Mucosa of rectum (tissue), 2 donors: Measurements from ENCODE around the gene ABHD17A.

ENCODE experiments used
- H3K27ac ChIP-seq, 2 donors: one replicate each; pipeline ENCODE4 v1.7.0; 2013; ENCODE audit warnings: inconsistent platforms in 2 of 2, low read depth in 2 of 2, low read length in 2 of 2
- H3K27me3 ChIP-seq, 2 donors: one replicate each; pipeline ENCODE4 v1.7.0; 2013; ENCODE audit warnings: low read length in 2 of 2; ENCODE audit not compliant: control insufficient read depth in 2 of 2, insufficient read depth in 2 of 2
- H3K36me3 ChIP-seq, 2 donors: one replicate each; pipeline ENCODE4 v1.7.0; 2013; ENCODE audit warnings: low read length in 2 of 2; ENCODE audit not compliant: control insufficient read depth in 2 of 2, insufficient read depth in 2 of 2
- H3K4me1 ChIP-seq, 2 donors: one replicate each; pipeline ENCODE4 v1.7.0; 2013; ENCODE audit warnings: low read length in 2 of 2, mild to moderate bottlenecking in 1 of 2; ENCODE audit not compliant: control insufficient read depth in 2 of 2, insufficient read depth in 2 of 2
- H3K4me3 ChIP-seq, 2 donors: one replicate each; pipeline ENCODE4 v1.7.0; 2013; ENCODE audit warnings: low read length in 2 of 2
- H3K9ac ChIP-seq, 2 donors: one replicate each; pipeline ENCODE4 v1.7.0; 2013; ENCODE audit warnings: low read length in 2 of 2, low read depth in 1 of 2, mild to moderate bottlenecking in 1 of 2
- H3K9me3 ChIP-seq, 2 donors: one replicate each; pipeline ENCODE4 v1.7.0; 2013; ENCODE audit warnings: low read length in 2 of 2; ENCODE audit not compliant: control insufficient read depth in 2 of 2
- donor health status: healthy.
- donor health status: Normal muscosa, but diverticular disease.

The ABHD17A gene

DNA sequence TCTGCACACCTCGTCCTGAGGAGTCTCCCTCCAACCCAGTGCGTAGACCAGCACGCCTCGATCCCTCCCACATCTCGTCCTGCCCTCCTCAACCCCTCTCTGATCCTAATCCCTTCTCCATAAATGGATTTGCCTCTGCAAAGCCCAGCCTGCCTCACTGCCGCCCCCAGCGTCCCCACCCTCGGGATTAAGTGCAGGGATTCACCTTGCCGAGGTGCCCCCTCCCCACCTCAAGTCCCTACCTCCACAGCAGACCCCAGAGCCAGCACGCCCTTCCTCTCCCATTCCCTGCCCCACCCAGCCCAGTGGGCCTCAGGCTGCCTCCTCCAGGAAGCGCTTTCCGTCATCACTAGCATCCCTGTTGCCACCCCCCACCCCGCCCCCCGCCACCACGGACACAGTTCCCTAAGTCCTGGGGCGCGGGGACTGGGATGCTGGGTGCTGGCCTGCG lies 25.9 kb downstream of the ABHD17A start:
- H3K4me3 ChIP-seq = peak overlapping the region; percentile 9 to 31
- H3K27ac ChIP-seq = peak overlapping the region; percentile 98 to 99
- H3K9me3 ChIP-seq = no peaks in the 10 kb centered on the region
- H3K27me3 ChIP-seq = no peaks in the 10 kb centered on the region
- no peaks in the 10 kb centered on the region for H3K36me3 ChIP-seq
- H3K9ac ChIP-seq = peak overlapping the region; percentile 44 to 61
- H3K4me1 ChIP-seq = peaks cover 66 to 74% of the 10 kb centered on the region in 2 donors

DNA sequence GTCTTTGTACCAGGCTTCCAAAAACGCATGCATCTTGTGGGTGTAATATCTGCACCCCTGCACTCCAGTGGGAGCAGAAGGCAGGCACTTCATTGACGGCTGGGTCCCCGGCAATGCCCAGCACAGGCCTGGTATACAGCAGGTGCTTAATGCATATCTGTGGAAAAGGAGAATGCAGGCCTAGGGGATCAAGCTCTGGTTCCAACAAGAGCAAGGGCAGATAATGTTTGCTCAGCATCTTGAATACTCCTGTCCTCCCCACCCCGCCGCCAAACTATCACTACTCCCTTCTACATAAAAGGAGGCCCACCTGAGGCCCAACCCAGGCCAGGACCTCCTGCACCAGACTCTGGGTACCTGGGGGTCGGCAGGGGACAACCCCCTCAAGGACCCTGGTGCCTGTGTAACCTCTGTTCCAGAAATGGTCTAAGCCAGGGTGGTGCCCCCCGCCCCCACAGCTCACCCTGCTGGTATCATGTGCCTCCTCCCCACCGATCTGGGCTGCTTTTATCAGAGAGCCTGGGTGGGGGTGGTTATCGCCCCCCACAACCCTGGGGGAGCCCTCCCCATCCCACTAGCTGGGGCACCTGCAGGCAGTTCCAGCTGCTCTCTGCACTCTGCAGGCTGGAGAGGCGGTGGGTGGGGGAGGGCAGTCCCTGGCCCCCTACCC lies 26.7 kb downstream of the ABHD17A start:
- H3K9ac ChIP-seq = peak overlapping the region; percentile 74 to 77
- H3K36me3 ChIP-seq = no peaks in the 10 kb centered on the region
- H3K27ac ChIP-seq = peak overlapping the region; percentile 98 to 99
- H3K4me3 ChIP-seq = peak overlapping the region; percentile 46 to 60
- no peaks in the 10 kb centered on the region for H3K9me3 ChIP-seq
- H3K4me1 ChIP-seq = peaks cover 73 to 83% of the 10 kb centered on the region in 2 donors
- no peaks in the 10 kb centered on the region for H3K27me3 ChIP-seq

DNA sequence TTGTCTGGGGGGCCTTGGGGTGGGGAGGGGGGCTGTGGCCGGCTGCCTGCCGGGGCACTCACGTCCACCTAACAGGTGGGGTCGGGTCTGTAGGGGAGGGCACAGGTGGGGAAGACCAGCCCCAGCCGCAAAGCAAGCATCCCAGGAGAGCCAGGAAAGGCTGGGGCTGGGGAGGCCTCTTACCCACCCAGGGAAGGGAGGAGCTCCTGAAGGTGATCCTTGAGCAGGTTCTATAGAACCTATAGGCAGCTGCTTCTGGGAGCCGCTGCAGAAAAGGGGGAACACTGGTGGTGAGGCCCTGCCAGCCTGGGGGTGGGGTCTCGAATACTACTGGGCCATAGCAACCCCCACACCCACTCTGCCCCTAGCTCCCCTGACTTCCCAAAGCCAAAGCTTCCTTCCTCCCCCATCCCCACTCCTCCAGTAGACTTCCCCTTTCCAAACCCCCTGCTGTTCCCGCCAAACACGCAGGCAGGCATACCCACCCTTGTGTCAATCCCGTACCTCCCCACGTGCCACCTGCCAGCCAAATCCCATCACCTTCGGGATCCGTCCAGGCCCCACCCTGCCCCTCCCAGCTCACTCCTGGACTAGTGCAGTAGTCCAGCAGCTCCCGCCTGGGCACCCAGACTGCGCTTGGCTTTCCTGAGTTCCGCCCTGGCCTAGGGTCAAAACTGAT lies 27.5 kb downstream of the ABHD17A start:
- Histone ChIP-seq H3K4me3 (peak overlapping the region; percentile 60 to 67), H3K36me3 (no peaks in the 10 kb centered on the region), H3K9me3 (no peaks in the 10 kb centered on the region), H3K27me3 (no peaks in the 10 kb centered on the region), H3K4me1 (peaks cover 79 to 89% of the 10 kb centered on the region in 2 donors), H3K27ac (peak overlapping the region; percentile 98 to 99), H3K9ac (peak overlapping the region; percentile 63 to 77)

DNA sequence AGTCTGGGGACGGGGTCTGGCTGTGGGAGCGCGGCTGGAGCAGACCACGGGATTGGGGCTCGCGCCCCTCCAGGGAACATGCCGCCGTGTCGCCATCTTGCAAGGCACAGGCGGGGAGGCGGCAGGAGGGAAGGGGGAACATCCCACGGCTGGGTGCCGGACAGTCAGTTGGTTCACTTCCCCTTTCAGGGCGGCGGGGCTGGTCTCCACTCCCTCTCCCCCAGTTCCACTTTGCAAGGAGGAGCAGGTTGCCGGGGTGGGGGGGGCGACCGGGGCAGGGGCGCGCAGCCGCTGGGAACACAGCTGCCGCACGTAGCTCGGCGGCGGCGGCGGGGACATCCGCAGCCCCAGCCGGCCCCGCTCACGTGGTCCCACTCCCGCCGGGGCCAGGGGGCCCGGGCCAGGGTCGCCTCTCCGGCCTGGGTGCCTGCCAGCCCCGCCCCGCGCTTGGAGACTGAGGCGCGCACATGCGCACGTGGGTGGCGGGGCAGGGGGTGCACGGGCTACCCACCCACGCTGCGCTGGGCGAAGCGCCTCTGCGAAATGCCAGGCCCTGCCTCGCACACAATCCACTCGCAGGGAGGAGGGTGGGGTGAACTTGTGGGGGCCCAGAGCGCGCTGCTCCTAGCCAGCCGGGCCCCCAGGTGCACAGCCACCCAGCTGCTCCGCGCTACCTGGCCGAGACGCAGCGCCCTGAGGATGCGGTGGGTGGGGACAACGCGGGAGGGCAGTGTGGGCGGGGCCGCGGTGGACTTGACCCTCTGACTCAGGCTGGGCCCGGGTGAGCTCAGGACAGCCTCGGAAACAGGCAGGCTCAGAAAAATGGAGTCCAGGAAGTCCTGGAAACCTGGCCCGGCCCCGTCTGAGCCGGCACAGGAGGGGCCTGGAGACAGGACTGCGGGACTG lies 28.3 kb downstream of the ABHD17A start:
- Histone ChIP-seq H3K4me1 (peaks cover 80 to 88% of the 10 kb centered on the region in 2 donors), H3K4me3 (peak overlapping the region; percentile 67 to 75), H3K9me3 (no peaks in the 10 kb centered on the region), H3K9ac (peak overlapping the region; percentile 77 to 89), H3K27me3 (no peaks in the 10 kb centered on the region), H3K27ac (peak overlapping the region; percentile 98 to 99), H3K36me3 (no peaks in the 10 kb centered on the region)

DNA sequence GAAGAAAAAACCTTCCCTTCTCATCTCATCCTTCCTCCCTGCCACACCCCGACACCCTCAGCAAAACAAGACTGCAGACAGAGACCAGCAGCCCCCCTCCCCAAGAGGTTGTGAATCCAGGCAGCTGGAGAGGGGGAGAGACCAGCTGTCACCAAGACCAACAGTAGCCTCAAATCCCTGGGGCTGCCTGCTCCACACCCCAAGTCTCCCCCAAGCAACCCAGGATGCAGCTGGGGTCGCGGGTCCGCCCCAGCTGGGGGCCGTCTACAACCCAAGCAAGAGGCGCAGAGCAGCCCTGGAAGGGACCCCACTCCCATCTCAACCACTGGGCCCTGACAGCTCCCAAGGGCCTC lies 29.0 kb downstream of the ABHD17A start:
- Histone ChIP-seq H3K36me3 (no peaks in the 10 kb centered on the region), H3K27ac (peak overlapping the region; percentile 98 to 99), H3K4me3 (peak overlapping the region; percentile 67 to 75), H3K27me3 (no peaks in the 10 kb centered on the region), H3K9ac (peak overlapping the region; percentile 77 to 89), H3K4me1 (peaks cover 74 to 82% of the 10 kb centered on the region in 2 donors), H3K9me3 (no peaks in the 10 kb centered on the region)

DNA sequence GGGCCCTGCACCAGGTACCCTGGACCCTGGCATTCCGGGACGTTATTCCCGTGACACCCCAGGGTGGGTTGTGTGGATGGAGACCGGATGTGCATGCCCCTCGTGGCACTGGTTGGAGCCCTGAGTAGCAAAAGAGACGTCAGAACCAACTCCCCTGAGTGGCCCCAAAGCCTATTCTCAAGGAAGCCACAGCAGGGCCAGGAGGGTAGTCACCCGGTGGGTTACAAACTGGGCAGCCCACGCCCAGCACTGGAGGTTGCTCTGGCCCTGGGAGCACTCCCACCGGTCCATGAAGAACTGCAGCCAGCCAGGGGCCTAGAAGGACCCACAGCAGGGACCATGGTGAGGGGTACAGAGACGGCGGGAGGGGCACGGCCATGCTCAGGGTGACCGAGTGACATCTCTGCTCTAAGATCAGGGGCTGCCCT lies 29.5 kb downstream of the ABHD17A start:
- peaks cover 70 to 77% of the 10 kb centered on the region in 2 donors for H3K4me1 ChIP-seq
- no peaks in the 10 kb centered on the region for H3K9me3 ChIP-seq
- H3K4me3 ChIP-seq = peak overlapping the region; percentile 67 to 75
- H3K9ac ChIP-seq = peak overlapping the region; percentile 77 to 89
- peak overlapping the region; percentile 98 to 99 for H3K27ac ChIP-seq
- no peaks in the 10 kb centered on the region for H3K27me3 ChIP-seq
- no peaks in the 10 kb centered on the region for H3K36me3 ChIP-seq

DNA sequence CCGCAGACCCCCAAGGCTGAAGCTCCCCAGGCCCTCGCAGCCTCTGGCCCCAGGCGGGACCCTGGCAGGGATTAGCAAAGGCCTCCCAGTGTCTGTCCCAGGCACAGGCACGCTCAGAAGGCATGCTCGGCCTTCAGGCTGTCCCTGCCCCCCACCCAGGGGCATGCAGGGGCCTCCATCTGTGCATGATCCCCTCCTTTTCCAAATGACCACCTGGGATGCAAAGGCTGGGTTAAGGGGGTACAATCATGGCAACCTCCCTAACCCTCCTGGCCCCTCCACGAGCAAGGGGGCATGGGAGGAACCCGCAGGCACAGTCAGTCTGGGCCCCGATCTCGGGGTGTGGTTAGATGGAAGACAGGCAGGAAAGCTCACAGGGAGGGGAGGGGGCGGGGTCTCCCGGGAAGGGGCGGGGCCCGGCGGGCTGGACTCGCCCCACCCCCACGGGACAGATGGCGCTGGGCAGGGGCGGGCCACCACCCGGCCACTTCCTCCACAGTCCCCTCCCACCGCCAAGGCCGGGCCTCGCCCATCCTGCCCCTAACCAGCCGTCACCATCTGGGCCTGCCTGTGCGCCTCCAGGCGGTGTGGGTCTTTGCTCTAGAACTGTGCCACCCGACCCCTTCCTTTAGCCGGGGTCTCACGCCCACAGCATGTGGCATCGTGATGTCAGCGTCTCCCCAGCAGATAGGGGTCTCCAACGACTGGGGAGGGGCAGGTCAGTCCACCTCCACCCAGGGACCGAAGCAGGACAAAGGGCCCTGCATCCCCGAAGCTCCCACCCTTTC lies 30.1 kb downstream of the ABHD17A start:
- no peaks in the 10 kb centered on the region for H3K9me3 ChIP-seq
- peak overlapping the region; percentile 67 to 75 for H3K4me3 ChIP-seq
- H3K4me1 ChIP-seq = peaks cover 64 to 71% of the 10 kb centered on the region in 2 donors
- peak overlapping the region; percentile 98 to 99 for H3K27ac ChIP-seq
- H3K36me3 ChIP-seq = no peaks in the 10 kb centered on the region
- no peaks in the 10 kb centered on the region for H3K27me3 ChIP-seq
- peak overlapping the region; percentile 77 to 89 for H3K9ac ChIP-seq

DNA sequence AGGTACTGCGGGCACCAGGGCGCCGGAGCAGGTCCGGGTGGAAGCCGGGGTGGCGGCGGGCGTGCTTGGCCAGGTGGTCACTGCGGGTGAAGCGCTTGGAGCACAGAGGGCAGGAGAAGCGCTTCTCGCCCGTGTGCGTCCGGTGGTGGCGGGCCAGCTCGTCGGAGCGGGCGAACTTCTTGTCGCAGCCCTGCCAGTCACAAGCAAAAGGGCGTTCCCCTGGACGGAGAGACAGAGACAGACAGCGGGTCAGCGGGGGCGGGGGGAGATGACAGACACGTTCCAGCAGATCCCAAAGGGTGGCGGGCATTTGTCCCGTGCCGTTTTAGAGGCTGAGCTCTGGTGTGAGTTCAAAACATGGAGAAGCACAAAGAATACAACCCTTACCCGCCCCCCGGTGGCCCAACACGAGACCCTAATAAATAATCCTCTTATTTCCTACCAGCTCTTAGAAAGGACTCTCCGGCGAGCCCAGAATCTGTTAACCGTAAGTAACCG lies 30.7 kb downstream of the ABHD17A start:
- no peaks in the 10 kb centered on the region for H3K9me3 ChIP-seq
- no peaks in the 10 kb centered on the region for H3K36me3 ChIP-seq
- peak overlapping the region in 1 of 2 donors; percentile 57 for H3K4me3 ChIP-seq
- peaks cover 58 to 66% of the 10 kb centered on the region in 2 donors for H3K4me1 ChIP-seq
- no peaks in the 10 kb centered on the region for H3K27me3 ChIP-seq
- peak overlapping the region; percentile 91 to 98 for H3K27ac ChIP-seq
- H3K9ac ChIP-seq = peak overlapping the region in 1 of 2 donors; percentile 63

DNA sequence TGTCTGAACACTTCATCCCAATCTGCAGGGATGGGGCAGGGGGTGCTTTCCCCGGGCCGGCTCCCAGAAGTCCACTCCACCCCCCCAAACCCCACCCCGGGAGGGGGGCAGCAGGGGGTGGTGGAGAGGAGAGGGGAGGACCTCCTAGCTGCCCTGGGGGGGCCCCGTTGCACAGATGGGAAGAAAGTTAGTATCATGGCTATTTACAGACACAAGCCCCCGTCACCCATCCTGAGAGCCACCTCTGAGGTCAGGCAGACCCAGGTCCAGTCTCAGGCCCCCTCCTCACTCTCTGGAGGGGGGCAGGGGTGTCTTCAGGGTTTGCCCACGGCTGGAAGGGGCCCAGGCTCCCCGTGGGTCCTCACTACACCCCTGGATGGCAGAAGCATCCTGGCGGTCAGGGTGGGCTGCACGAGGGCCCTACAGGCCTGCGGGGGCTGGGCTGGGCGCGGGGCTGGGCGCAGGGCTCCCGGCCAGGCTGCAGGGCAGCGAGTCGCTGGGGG lies 31.2 kb downstream of the ABHD17A start:
- Histone ChIP-seq H3K9me3 (no peaks in the 10 kb centered on the region), H3K36me3 (no peaks in the 10 kb centered on the region), H3K4me1 (peaks cover 54 to 62% of the 10 kb centered on the region in 2 donors), H3K4me3 (no peak overlapping the region), H3K27ac (peak overlapping the region in 1 of 2 donors; percentile 98), H3K27me3 (no peaks in the 10 kb centered on the region), H3K9ac (peak overlapping the region in 1 of 2 donors; percentile 41)
